Uterus (tissue), 4 donors: ENCODE results near the gene MAPK8IP3. TPM values are rescaled to one million over a fixed set of nuclear protein-coding genes. Genes with fewer than 3 reads are reported as not detected.

Experiments used
- DNase-seq, 2 donors: peaks; one replicate each; pipeline ENCODE4 v3.0.0-alpha.2; 2019 to 2020
- H3K27ac ChIP-seq, 2 donors: fragments of 200-600 bp; sonication (generic); 1 replicate in 1 of 2; 2 replicates in 1 of 2; pipeline ENCODE4 v1.5.1; 2016 to 2018
- H3K27me3 ChIP-seq, 2 donors: fragments of 200-600 bp; sonication (generic); one replicate each; pipeline ENCODE4 v1.5.1; 2018 to 2019; ENCODE audit warnings: control low read depth in 1 of 2
- H3K36me3 ChIP-seq, 2 donors: fragments of 200-600 bp; sonication (generic); one replicate each; pipeline ENCODE4 v1.5.1; 2019; ENCODE audit warnings: control low read depth in 1 of 2
- H3K4me1 ChIP-seq, 2 donors: fragments of 200-600 bp; sonication (generic); one replicate each; pipeline ENCODE4 v1.5.1; 2018 to 2019; ENCODE audit warnings: control low read depth in 1 of 2
- H3K4me3 ChIP-seq, 2 donors: fragments of 200-600 bp; sonication (generic); 1 replicate in 1 of 2; 2 replicates in 1 of 2; pipeline ENCODE4 v1.5.1; 2018 to 2019; ENCODE audit warnings: mild to moderate bottlenecking in 1 of 2
- H3K9me3 ChIP-seq, 2 donors: fragments of 200-600 bp; sonication (generic); one replicate each; pipeline ENCODE4 v1.5.1; 2019; ENCODE audit warnings: control low read depth in 1 of 2
- CTCF ChIP-seq, 4 experiments: fragments of 200-600 bp in 2 of 4; fragments of 450-650 bp in 2 of 4; sonication (generic) in 2 of 4; IDR thresholded peaks; one replicate each; pipeline ENCODE4 v1.5.1; 2016 to 2019; ENCODE audit warnings: antibody characterized with exemption in 4 of 4, mild to moderate bottlenecking in 2 of 4, moderate library complexity in 1 of 4
- POLR2A ChIP-seq, 2 donors: fragments of 450-650 bp; IDR thresholded peaks; one replicate each; pipeline ENCODE4 v1.6.1; 2016; ENCODE audit warnings: antibody characterized with exemption in 2 of 2, mild to moderate bottlenecking in 1 of 2, moderate library complexity in 1 of 2
- intact Hi-C: fragments of 100-400 bp; cut with DNase I; formaldehyde crosslinking; loops from one replicate; pipeline ENCODE4 v1.15.1; 2023; ENCODE audit warnings: low total_unique reads
- total RNA-seq, 4 donors: library from RNA; depleted of rRNA in 3 of 4; stranded (reverse); fragments of >200 nt in 3 of 4; gene quantifications; one replicate each; pipeline versions ENCODE4 v1.1.0 to v1.2.4, GENCODE V29; 2014 to 2023
- donor health status: DM: yes; HTN: yes; CAD: no.

MAPK8IP3 gene
- total RNA-seq, 4 donors from 2014 or later = 17.4 to 113 (median 77.8) TPM

DNA sequence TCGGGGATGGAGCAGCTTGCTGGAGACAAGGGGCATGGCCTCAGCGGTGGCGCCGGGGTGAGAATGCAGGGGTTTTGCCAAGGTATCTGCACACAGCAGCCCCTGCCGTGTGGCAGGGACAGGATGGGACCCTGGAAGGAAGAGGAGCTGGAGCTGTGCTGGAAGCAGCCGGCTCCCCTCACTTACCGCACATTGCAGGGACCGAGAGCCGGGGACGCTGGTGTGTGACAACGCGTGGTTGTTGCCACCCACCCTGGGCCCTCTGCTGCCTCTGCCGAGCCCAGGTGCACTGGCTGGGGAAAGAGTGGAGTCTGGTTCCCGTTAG, 79.8 kb downstream of the MAPK8IP3 start:
- no peaks in the 10 kb centered on the region for H3K36me3 ChIP-seq

GRCh38 chr16:1786242-1787055, 80.5 kb downstream of the MAPK8IP3 start:
- H3K9me3 ChIP-seq = no peaks in the 10 kb centered on the region
- no peak overlapping the region for H3K4me3 ChIP-seq
- H3K27ac ChIP-seq = no peak overlapping the region
- H3K27me3 ChIP-seq = no peaks in the 10 kb centered on the region
- intact Hi-C loops = no loop called here
- peak in 1 of 2 donors; percentile 16 for DNase-seq
- H3K4me1 ChIP-seq = peaks cover 0 to 2% of the 10 kb centered on the region in 2 donors
- TF ChIP-seq POLR2A (IDR thresholded peaks at IDR 0.05) (no peak), CTCF (IDR thresholded peaks at IDR 0.05) (no peak)
- no peaks in the 10 kb centered on the region for H3K36me3 ChIP-seq

More for the DNA sequence above, 79.8 kb downstream of the MAPK8IP3 start:
- no peak for TF ChIP-seq CTCF (IDR thresholded peaks at IDR 0.05)
- no peaks in the 10 kb centered on the region for H3K9me3 ChIP-seq
- peaks cover 0 to 7% of the 10 kb centered on the region in 2 donors for H3K4me1 ChIP-seq
- no peak for DNase-seq
- intact Hi-C loops = no loop called here
- no peaks in the 10 kb centered on the region for H3K27me3 ChIP-seq
- H3K4me3 ChIP-seq = no peak overlapping the region
- no peak overlapping the region for H3K27ac ChIP-seq

- no peak for DNase-seq
- no peaks in the 10 kb centered on the region for H3K36me3 ChIP-seq
- no peaks in the 10 kb centered on the region for H3K4me1 ChIP-seq
- H3K27ac ChIP-seq = no peak overlapping the region
- TF ChIP-seq POLR2A (IDR thresholded peaks at IDR 0.05) (no peak), CTCF (IDR thresholded peaks at IDR 0.05) (no peak)
- no peak overlapping the region for H3K4me3 ChIP-seq
- no peaks in the 10 kb centered on the region for H3K27me3 ChIP-seq
- intact Hi-C loops = no loop called here
- H3K9me3 ChIP-seq = no peaks in the 10 kb centered on the region
These were observed 81.0 kb downstream of the MAPK8IP3 start for GRCh38 chr16:1787056-1787321.

GRCh38 chr16:1787322-1788094, 81.5 kb downstream of the MAPK8IP3 start:
- Histone ChIP-seq H3K9me3 (no peaks in the 10 kb centered on the region), H3K4me1 (no peaks in the 10 kb centered on the region), H3K36me3 (no peaks in the 10 kb centered on the region), H3K27ac (no peak overlapping the region), H3K27me3 (no peaks in the 10 kb centered on the region), H3K4me3 (no peak overlapping the region)
- TF ChIP-seq CTCF (IDR thresholded peaks at IDR 0.05) (no peak), POLR2A (IDR thresholded peaks at IDR 0.05) (no peak)
- intact Hi-C loops = no loop called here
- peak in 1 of 2 donors; percentile 15 for DNase-seq

GRCh38 chr16:1788095-1788707, 82.2 kb downstream of the MAPK8IP3 start:
- Histone ChIP-seq H3K36me3 (no peaks in the 10 kb centered on the region), H3K4me3 (no peak overlapping the region)

More at GRCh38 chr16:1788095-1788707, 82.2 kb downstream of the MAPK8IP3 start:
- Histone ChIP-seq H3K27me3 (no peaks in the 10 kb centered on the region), H3K27ac (no peak overlapping the region), H3K4me1 (no peaks in the 10 kb centered on the region), H3K9me3 (no peaks in the 10 kb centered on the region)
- intact Hi-C loops = no loop called here
- TF ChIP-seq CTCF (IDR thresholded peaks at IDR 0.05) = no peak
- no peak for TF ChIP-seq POLR2A (IDR thresholded peaks at IDR 0.05)
- DNase-seq = peak in 1 of 2 donors; percentile 13
